BLaER1 (cell line): ENCODE measurements around the gene GH1.

Source experiments
- H3K27ac ChIP-seq: shearing (Covaris generic); formaldehyde crosslinking; 2 replicates; pipeline ENCODE4 v1.8.1; 2022
- H3K27me3 ChIP-seq: shearing (Covaris generic); formaldehyde crosslinking; 2 replicates; pipeline ENCODE4 v1.8.1; 2022
- H3K36me3 ChIP-seq: shearing (Covaris generic); formaldehyde crosslinking; 2 replicates; pipeline ENCODE4 v1.8.1; 2022
- H3K4me1 ChIP-seq: shearing (Covaris generic); formaldehyde crosslinking; 2 replicates; pipeline ENCODE4 v1.8.1; 2022
- H3K4me2 ChIP-seq: shearing (Covaris generic); formaldehyde crosslinking; 2 replicates; pipeline ENCODE4 v1.8.1; 2022
- H3K4me3 ChIP-seq: shearing (Covaris generic); formaldehyde crosslinking; 2 replicates; pipeline ENCODE4 v1.8.1; 2022
- H3K9ac ChIP-seq: shearing (Covaris generic); formaldehyde crosslinking; 2 replicates; pipeline ENCODE4 v1.8.1; 2022
- H3K9me3 ChIP-seq: shearing (Covaris generic); formaldehyde crosslinking; 2 replicates; pipeline ENCODE4 v1.8.1; 2022
- H4K20me1 ChIP-seq: shearing (Covaris generic); formaldehyde crosslinking; 2 replicates; pipeline ENCODE4 v1.8.1; 2022
- Cebpa-rat ChIP-seq: shearing (Covaris generic); IDR thresholded peaks from 2 replicates; pipeline ENCODE4 v1.8.1; 2022

The GH1 gene

DNA sequence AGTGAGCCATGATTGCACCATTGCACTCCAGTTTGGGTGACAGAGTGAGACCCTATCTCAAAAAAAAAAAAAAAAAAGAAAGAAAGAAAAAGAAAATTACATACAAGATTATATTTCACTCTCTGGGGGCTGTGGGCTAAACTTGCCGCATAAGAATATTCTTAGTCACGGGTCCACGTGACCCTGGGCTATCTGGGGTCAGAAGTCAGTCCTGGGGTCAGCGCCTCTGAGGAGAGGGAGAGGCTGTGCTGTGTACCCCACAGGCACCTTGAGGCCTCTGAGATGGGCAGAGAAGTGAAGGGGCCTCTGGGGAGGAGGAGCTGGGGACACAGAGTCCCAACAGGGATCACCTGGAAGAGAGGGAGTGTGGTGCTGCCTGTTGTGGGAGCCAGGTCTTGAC, 19.3 kb upstream of the GH1 start:
- Histone ChIP-seq H3K9ac (peak overlapping the region; percentile 49), H3K27ac (peak overlapping the region; percentile 62), H3K4me1 (peaks cover 77% of the 10 kb centered on the region), H3K4me2 (peak overlapping the region; percentile 47), H4K20me1 (no peaks in the 10 kb centered on the region), H3K27me3 (no peaks in the 10 kb centered on the region), H3K9me3 (peaks cover 6% of the 10 kb centered on the region; the same call in 1 of the 2 replicates), H3K36me3 (peaks cover 12% of the 10 kb centered on the region; the same call in 1 of the 2 replicates), H3K4me3 (no peak overlapping the region)
- no peak for TF ChIP-seq Cebpa-rat

- H3K9ac ChIP-seq, result no peak overlapping the region
- no peak overlapping the region for H3K27ac ChIP-seq
- peaks cover 83% of the 10 kb centered on the region for H3K4me1 ChIP-seq
- peaks cover 9% of the 10 kb centered on the region; the same call in 1 of the 2 replicates for H3K36me3 ChIP-seq
- no peak for TF ChIP-seq Cebpa-rat
- H3K9me3 ChIP-seq, result peaks cover 6% of the 10 kb centered on the region; the same call in 1 of the 2 replicates
- H4K20me1 ChIP-seq, result no peaks in the 10 kb centered on the region
- H3K27me3 ChIP-seq, result no peaks in the 10 kb centered on the region
- no peak overlapping the region for H3K4me3 ChIP-seq
- peak overlapping the region; percentile 4 for H3K4me2 ChIP-seq
Measured at GRCh38 chr17:63937319-63937718, 18.7 kb upstream of the GH1 start.

DNA sequence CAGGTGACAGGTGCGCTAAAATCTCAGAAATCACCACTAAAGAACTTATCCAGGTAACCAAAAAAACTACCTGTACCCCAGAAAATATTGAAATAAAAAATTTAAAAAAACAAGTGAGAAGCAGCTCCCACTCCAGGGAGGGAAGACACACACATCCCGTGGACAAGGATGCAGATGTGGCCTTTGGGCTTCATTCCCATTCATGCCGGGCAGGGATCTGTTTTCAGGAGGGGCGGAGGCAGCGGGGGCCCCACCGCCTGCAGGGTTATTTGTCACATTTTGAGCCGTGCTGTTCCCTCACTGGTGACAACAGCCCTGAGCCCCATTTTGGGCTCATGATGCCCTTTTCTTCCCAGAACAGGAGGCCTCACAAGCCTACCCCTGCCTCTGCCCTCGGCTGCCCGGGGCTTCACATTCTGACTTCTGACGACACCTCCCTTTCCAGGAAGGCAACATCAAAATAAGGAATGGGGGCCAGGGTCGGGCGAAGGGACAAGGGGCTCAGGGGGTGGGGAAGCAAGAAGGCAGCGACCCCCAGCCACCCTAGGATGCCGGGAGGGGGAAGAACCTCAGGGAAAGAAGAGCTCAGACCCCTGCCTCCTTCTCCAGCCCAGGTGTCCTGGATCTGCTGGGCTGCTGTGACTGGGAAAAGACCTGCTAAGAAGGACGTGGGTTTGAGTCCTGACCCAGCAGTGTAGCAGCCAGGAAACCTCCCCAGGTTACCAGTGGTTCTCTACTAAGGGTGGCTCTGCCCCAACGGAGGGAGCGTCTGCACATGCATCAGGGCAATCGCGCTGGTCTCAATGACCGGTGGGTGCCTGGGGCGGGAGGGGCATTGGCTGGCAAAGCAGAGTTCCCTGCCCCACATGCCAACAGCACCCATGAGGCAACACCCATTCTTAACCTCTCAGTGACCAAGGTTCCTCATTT, 15.8 kb upstream of the GH1 start:
- H3K27ac ChIP-seq, result peak overlapping the region; percentile 97; the same call in 1 of the 2 replicates
- no peak overlapping the region for H3K4me3 ChIP-seq
- no peak overlapping the region for H3K9ac ChIP-seq
- no peaks in the 10 kb centered on the region for H3K27me3 ChIP-seq
- peaks cover 20% of the 10 kb centered on the region for H4K20me1 ChIP-seq
- TF ChIP-seq Cebpa-rat, result no peak
- peaks cover 13% of the 10 kb centered on the region for H3K36me3 ChIP-seq
- no peaks in the 10 kb centered on the region for H3K9me3 ChIP-seq
- peak overlapping the region; percentile 99 for H3K4me2 ChIP-seq
- peaks cover 88% of the 10 kb centered on the region for H3K4me1 ChIP-seq

GRCh38 chr17:63933598-63933997, 15.0 kb upstream of the GH1 start:
- peak overlapping the region; percentile 99 for H3K4me2 ChIP-seq
- H3K9ac ChIP-seq, result peak overlapping the region; percentile 94; the same call in 1 of the 2 replicates
- TF ChIP-seq Cebpa-rat, result no peak
- no peaks in the 10 kb centered on the region for H3K27me3 ChIP-seq
- H4K20me1 ChIP-seq, result peaks cover 29% of the 10 kb centered on the region
- H3K4me3 ChIP-seq, result 0 out of 2 replicates have a peak overlapping the region, but pooled peaks have one; percentile 90
- peaks cover 21% of the 10 kb centered on the region for H3K36me3 ChIP-seq
- no peaks in the 10 kb centered on the region for H3K9me3 ChIP-seq
- H3K4me1 ChIP-seq, result peaks cover 88% of the 10 kb centered on the region
- H3K27ac ChIP-seq, result peak overlapping the region; percentile 97

DNA sequence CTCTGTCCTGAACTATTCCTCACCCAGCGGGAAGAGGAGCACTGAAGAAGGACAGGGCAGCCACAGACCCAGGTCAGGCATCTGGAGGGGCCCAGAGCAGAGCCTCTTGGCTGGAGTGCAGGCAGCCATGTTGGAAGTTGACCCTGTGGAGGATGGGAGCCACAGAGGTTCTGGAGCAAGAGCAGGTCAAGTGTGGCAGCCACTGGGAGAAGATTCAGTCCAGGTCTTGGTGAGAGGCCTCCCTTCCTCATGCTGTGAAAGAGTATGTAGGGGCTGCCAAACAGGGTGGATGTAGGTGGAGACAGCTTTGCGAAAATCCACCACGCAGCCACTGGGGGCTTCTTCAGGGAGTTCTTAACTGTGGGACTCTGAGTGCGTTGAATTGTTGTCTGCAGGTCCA, 14.1 kb upstream of the GH1 start:
- TF ChIP-seq Cebpa-rat, result no peak
- H3K4me3 ChIP-seq, result peak overlapping the region; percentile 90

DNA sequence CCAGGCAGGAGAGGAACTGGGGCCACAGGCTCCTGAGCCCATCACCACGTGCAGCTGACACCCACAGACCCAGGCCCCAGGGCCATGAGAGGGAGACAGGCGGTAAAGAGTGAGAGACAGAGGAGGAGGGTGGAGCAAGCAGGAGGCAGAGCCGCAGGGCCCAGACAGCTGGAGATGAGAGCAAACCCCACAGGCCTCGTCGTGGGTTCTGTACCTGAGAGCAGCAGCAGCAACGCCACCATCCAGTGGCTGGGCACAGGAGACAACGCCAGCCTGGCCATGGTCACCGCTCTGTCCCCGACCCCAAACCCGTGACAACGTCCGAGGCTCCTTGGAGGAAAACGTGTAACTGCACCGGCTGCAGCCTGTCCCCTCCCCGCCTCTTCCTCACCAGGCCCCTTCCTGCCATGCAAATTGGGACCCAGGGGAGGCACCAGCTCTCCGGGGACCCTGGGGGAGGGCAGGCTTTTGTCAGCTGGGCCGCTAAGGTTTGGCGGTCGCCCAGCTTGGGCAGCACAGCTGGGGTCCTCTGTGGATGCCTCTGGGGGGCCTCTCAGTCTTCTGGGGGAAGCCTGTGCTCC, 13.4 kb upstream of the GH1 start, which contains the start of gene CD79B:
CD79B (minus strand) TSS at position 351 of the 581 bp plus-strand sequence; CDS start at position 281, 70 bp downstream.
- H3K4me1 ChIP-seq, result peaks cover 88% of the 10 kb centered on the region
- H3K27me3 ChIP-seq, result no peaks in the 10 kb centered on the region
- H3K4me2 ChIP-seq, result peak within 1 kb of the TSS; percentile 99
- H3K27ac ChIP-seq, result peak within 1 kb of the TSS; percentile 97
- H3K4me3 ChIP-seq, result peak within 1 kb of the TSS; percentile 90
- peaks cover 39% of the 10 kb centered on the region for H4K20me1 ChIP-seq
- TF ChIP-seq Cebpa-rat, result no peak
- H3K9me3 ChIP-seq, result no peaks in the 10 kb centered on the region
- peaks cover 30% of the 10 kb centered on the region for H3K36me3 ChIP-seq
- peak within 1 kb of the TSS; percentile 94 for H3K9ac ChIP-seq

More for the DNA sequence above, 14.1 kb upstream of the GH1 start:
- Histone ChIP-seq H3K36me3 (peaks cover 30% of the 10 kb centered on the region), H3K9me3 (no peaks in the 10 kb centered on the region), H3K4me2 (peak overlapping the region; percentile 99), H3K27me3 (no peaks in the 10 kb centered on the region), H3K9ac (peak overlapping the region; percentile 94), H3K27ac (peak overlapping the region; percentile 97), H4K20me1 (peaks cover 36% of the 10 kb centered on the region), H3K4me1 (peaks cover 88% of the 10 kb centered on the region)

GRCh38 chr17:63930951-63931575, 12.4 kb upstream of the GH1 start:
- peak overlapping the region; percentile 99 for H3K4me2 ChIP-seq
- H4K20me1 ChIP-seq, result peaks cover 39% of the 10 kb centered on the region
- H3K9ac ChIP-seq, result peak overlapping the region; percentile 94
- H3K4me1 ChIP-seq, result peaks cover 88% of the 10 kb centered on the region
- peak overlapping the region; percentile 97 for H3K27ac ChIP-seq
- no peak for TF ChIP-seq Cebpa-rat
- H3K9me3 ChIP-seq, result no peaks in the 10 kb centered on the region
- peaks cover 30% of the 10 kb centered on the region for H3K36me3 ChIP-seq
- no peaks in the 10 kb centered on the region for H3K27me3 ChIP-seq
- peak overlapping the region; percentile 90 for H3K4me3 ChIP-seq

- H3K4me2 ChIP-seq, result peak overlapping the region; percentile 99
- peak overlapping the region; percentile 97 for H3K27ac ChIP-seq
- no peak for TF ChIP-seq Cebpa-rat
- peak overlapping the region; percentile 94 for H3K9ac ChIP-seq
- H3K27me3 ChIP-seq, result no peaks in the 10 kb centered on the region
- peak overlapping the region; percentile 90 for H3K4me3 ChIP-seq
- H3K9me3 ChIP-seq, result no peaks in the 10 kb centered on the region
- peaks cover 39% of the 10 kb centered on the region for H4K20me1 ChIP-seq
- H3K4me1 ChIP-seq, result peaks cover 88% of the 10 kb centered on the region
- peaks cover 30% of the 10 kb centered on the region for H3K36me3 ChIP-seq
Measured at GRCh38 chr17:63929860-63930766, 11.5 kb upstream of the GH1 start.
